NCI-H510A (cell line): ENCODE data around the gene THBS3.
"Not testable (repeated sequence)": the region's sequence is repeated elsewhere in the genome, so short reads cannot be mapped to it uniquely, and the experiment has no call there.

ENCODE experiments used
- DNase-seq: peaks from one replicate; lab custom pipeline; 2025; lab: John Stamatoyannopoulos, UW

The THBS3 gene

DNA sequence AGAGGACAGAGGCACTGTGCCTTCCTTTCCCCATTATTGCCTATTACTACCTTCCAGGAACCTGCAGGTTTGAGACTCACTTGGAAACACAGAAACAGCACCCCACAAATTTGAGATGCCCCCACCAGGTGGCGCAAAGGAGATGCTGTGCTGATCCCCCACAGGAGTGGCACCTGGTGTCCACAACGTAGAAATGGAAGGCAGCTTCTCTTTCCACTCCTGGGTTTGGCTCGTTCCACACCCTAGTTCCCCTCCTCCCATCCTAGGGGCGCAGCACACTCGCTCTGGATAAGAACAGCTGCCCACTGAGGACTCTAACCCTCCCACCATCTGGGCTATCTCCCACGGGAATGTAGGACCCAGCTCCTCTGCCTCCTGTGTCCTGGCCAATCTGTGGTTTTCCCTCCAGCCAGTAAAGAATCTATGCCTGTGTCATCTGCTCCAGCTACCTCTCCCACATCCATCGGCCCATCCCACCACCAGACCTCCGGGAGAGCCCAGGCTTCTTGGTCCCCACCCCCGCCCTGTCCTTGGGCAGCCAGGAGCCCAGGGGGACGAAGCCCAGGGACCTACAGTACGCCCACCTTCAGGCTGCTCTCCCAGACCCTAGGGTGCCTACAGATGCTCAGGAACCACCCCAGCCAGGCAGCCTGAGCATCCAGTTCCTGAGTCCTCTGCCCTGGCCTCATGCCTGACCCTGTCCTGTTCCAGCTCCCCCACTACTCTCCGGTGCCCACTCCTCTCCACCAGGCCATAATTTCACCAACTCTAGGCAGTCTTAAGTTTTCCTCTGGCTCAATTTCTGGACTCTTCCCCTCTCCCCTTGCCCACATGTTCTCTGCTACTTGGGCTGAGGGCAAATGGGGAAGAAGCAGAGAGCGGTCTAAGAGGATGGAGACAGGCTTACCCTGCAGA is 549 bp downstream of the THBS3 start:
- DNase-seq, result peak; percentile 58

GRCh38 chr1:155205969-155206593 is 1.6 kb downstream of the THBS3 start:
- DNase-seq, result no peak

DNA sequence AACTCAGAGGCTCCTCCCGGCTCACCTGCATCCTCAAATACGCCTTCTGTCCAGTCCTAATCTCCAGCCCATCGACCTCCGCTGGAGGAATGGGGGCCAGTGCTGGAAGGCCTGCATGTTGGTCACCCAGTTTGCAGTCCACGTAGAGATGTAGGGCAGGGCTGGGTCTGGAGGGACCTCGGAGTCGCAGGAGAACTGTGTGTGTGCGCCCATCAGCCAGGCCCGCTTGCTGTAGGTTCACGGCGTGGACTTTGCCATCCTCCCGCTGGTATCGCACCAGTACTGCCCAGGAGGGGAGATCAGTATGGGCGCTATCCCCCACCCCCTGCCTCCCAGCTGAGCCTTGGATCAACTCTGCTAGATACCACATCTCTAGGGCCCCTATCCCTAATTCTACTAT is 2.7 kb downstream of the THBS3 start:
- no peak for DNase-seq

DNA sequence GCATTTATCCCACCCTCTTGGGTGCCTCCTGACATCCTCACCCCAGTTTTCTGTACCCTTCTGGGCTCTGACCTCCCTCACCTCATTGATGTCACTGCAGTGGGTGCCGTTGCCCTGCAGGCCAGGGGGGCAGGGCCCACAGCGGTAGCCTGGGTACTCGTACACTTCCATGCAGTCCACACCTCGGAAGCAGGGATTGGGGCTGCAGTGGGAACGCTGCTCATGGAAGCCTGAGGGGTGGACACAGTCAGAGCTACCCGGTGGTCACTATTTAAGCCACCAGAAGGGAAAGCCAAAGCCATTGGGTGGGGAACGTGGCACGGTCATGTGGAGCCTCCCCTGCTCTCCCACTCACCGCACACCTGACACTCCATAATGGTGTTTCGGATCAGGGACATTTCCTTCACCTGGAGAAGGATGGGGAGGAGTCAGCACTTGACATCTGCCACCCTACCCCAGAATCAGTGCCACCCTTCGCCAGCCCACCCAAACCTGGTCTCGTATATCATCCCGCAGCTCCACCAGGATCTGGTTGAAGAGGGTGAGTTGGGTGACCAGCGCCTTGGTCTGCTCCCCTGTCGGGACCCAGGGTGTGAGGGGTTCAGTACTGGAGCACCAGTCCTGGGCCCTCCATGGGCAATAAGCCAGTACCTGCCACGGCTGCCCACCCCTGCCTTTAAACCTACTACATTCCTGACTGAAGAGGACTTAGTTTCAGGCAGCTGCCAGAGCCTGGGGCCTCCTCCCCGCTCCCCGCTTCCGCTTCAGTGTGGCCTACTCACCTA is 4.8 kb downstream of the THBS3 start:
- no peak for DNase-seq

DNA sequence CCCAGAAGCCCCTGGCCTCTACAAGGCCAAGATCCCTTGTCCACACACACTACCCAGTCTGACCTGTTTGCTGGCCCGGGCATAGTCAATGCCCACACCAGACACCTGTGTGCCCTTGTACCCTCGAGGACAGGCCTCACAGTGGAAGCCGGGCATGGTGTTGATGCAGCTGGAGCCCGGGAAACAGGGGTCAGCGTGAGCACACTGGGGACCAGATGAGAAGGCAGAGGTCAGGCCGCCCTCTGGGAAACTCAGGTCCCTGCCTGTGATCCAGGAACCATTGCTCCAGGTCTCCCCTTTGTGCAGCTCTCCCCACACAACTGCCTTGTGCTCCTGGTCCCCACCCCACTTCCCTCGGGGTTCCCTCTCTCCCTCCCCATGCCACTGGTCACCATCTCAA is 5.5 kb downstream of the THBS3 start:
- DNase-seq, result no peak

- DNase-seq, result no peak
These were observed 6.8 kb downstream of the THBS3 start for GRCh38 chr1:155200920-155201319.

- no peak for DNase-seq
These were observed 7.9 kb downstream of the THBS3 start for GRCh38 chr1:155199792-155200191.

- DNase-seq, result no peak
These were observed 9.2 kb downstream of the THBS3 start for GRCh38 chr1:155198547-155198906.

DNA sequence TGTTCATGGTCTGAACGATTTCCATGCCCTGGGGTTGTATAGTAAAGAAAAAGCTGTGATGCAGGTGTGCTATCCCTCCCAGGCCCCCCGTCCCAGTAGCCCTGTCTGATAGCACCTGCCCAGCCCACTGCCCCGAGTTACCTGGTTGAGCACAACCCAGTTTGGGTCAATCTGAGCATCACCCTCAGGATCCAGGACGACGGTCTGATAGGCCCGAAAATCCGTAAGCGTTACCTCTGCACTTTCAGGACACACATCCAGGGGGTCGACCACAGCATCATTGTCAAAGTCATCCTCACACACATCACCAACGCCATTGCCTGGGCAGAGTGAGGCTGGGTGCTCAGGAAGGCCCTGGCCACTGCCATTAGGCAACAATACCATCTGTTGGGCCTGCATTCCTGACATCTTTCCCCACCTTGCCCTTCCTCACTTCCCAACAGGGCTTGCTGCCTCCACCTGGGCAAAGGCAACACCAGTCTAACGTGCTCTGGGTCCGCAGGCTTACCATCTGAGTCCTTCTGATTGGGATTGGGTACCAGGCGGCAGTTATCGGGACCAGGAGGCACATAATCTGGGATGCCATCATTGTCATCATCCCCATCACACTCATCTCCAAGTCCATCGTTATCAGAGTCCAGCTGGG is 9.7 kb downstream of the THBS3 start:
- DNase-seq, result no peak

DNA sequence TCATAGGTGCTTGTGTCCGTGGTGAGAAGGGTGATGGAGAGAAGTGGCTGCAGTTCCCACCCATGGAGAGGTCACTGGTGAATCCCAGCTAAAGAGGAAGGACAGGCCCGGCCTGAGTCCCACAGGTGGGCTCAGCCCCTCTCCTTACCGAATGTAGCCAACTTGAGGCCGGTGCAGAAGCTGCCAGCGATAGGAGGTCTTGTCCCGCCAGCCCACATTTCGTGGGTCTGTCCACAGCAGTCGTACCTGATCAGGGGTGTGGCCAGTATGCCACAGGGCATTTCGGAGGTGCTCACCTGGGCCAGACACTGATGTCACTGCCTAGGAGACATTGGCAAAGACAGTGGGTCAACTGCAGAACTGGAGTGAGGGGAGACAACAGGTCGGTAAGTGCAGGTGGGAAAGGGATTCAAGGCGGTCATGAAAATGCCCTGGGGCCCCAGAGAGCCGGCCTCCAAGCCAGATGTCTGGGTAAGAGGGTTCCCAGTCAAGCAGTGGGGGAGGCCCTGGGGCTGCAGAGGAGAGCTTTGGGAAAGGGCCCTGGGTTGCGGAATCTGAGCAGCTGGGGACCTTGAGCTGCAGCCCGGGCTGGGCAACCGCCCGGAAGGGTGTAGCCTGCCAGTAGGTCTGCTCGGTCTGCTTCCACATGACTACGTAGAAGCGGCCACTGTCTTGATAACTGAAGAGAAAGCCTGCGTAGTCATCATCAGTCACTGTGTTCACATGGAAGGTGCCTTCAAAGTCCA is 10.6 kb downstream of the THBS3 start:
- no peak for DNase-seq

DNA sequence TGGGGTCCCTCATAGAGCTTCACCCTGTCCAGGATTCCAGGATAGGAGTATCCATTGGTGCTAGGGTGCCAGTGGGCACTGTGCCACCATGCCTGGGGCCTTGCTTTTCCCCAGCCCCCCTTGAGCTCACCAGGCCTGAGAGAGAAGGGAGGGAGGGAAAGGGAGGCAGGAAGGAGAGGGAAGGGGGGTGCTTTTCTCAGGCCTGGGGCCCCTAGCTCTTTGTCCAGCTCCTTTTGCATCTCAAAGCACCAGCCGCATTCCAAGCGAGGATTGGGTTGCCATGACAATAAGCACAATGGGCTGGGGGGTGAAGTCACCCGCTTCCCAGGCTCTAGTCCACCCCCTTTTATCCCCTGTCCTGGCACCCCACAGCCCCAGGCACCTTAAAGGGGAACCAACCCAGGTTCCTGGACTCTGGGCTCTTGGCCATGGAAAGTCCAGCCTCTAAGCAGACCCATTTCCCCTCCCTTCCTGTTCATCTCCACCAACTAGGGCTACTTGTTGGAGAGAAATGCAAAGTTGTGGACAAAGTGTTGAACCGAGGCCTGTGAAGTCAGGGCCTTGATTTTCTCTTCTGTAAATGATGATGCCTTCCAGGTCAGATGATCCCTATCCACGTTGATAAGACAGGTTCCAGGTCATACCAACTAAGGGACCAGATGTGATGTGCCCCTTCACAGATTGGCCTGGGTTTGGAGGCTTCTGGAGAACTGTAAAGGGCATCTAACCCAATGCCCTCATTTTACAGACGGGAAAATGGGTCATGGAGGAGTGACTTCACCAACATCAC is 11.4 kb downstream of the THBS3 start:
- DNase-seq, result no peak

DNA sequence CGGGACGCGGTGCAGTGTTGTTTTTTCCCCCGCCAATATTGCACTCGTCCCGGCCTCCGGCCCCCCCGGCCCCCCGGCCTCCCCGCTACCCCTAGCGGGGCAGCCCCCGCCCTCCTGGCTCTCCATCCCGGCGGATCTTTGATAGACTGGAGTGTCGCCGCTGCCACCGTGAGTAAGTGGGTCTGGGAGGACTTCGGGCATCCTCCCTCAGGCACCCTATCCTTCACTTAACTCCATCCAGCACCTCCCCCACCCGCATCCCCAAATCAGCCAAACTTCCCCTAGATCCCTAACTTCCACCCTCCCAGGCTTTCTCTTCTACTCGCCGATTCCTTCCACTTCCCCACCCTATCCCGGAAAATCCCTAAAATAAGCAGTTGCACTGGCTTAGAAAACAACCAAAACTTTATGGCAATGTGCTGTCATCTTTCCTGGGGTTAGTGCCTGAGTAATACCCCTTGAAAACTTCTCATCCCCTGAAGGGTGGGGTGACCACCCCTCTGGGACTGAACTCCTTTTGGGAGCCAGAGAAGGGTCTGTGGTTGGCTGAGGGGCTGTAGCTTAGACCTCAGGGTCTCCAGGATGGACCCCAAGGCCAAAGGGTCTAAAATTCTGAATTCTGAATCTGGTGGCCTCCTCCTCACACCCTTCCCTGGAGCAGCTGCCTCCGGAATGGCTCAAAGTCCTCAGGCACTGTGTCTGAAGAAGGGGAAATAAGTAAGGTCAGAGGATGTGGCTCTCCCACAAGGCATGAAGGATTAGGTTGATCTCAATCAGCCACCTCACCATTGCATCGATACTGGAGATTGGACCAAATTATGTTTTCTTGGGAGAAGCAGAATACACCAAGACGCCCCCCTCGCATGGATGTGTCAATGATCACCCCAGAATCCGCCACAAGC is 12.2 kb downstream of the THBS3 start:
- DNase-seq, result no peak

GRCh38 chr1:155193991-155194240 is 13.8 kb downstream of the THBS3 start:
- DNase-seq, result not testable (repeated sequence)

DNA sequence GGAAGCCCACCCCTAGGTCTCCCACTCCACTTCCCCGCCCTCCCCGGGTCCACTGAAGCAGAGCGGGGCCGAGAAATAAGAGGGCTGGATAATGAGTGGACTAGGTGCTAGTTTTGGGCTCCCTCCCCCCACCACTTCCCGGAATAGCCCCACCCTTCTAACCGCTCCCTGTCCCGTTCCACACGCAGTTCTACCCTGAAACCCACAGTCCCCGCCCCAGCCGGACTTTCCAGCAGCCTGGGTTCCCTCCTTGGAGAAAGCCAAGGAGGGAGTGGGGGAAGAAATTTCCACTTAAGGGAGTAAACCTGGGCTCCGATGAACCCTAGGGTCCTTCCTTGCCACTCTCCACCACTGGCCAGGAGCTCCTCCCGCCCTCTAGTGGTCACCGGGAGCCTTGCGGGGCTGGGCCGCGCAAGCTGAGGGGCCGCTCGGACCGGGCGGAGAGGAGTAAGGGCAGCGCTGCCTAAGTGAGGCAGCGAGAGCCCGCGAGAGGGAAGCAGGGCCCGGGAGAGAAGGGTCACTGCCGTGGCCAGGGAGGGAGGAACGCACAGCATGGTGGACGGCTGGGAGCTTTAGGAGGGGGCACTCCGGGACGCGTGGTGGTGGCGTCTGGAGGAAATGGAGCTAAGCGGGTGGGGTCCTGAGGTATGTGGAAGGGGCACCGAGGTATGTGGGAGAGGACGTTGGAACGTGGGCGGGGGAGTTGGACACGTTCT is 14.3 kb downstream of the THBS3 start:
- peak; percentile 81 for DNase-seq

GRCh38 chr1:155192346-155193274 is 15.1 kb downstream of the THBS3 start:
- DNase-seq, result peak; percentile 87

DNA sequence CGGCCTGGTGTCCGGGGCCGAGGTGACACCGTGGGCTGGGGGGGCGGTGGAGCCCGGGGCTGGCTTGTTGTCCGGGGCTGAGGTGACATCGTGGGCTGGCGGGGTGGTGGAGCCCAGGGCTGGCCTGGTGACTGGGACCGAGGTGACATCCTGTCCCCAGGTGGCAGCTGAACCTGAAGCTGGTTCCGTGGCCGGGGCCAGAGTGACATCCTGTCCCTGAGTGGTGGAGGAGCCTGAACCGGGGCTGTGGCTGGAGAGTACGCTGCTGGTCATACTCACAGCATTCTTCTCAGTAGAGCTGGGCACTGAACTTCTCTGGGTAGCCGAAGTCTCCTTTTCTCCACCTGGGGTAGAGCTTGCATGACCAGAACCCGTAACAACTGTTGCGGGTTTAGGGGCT is 15.8 kb downstream of the THBS3 start:
- no peak for DNase-seq

GRCh38 chr1:155189926-155190325 is 17.8 kb downstream of the THBS3 start:
- not testable (repeated sequence) for DNase-seq

DNA sequence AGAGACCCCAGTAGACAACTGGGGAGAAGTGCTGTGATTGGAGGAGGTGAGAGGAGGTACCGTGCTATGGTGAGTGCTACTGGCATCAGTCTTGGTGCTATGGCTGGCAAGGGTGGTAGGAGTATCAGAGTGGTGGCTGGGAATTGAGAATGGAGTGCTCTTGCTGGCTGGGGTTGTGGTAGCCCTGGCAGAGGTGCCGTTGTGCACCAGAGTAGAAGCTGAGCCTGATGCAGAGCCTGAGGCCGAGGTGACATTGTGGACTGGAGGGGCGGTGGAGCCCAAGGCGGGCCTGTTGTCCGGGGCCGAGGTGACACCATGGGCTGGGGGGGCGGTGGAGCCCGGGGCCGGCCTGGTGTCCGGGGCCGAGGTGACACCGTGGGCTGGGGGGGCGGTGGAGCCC is 19.4 kb downstream of the THBS3 start:
- no peak for DNase-seq
